ENCODE measurements around the gene COL5A1. TPM values are rescaled to one million over a fixed set of nuclear protein-coding genes. Genes with fewer than 3 reads are reported as not detected.

Gene COL5A1
- total RNA-seq, 5 donors from 2014 or later (not counting 1 experiment from before 2014, with no cell fraction given): 0.18 to 2.3 (median 1.7) TPM

DNA sequence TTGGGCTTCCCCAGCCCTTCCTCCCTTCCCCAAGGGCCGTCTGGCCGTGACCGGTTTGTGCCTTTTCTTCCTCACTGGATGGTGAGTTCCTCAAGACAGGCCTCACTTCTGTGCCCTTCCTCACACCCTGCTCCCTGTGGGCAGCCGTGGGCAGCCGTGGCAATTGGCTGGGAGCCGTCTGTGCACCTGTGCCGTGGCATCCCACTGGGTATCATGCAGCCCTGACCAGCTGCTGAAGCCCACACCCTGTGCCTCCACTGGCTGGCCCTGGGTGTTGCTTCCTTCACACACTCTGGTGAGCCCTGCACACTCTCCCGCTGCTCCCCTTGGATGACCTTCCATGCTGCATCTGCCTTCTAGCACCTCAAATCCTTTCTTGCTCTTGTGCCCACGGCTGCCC, 100.2 kb downstream of the COL5A1 start:
- Histone ChIP-seq H3K27ac (ENCODE audit: low read length) (no peak overlapping the region), H3K9me3 (no peaks in the 10 kb centered on the region), H3K27me3 (replicated peaks in 1 of 2; ENCODE audit: control insufficient read depth in 2 of 2, extremely low read depth in 1 of 2, insufficient read depth in 2 of 2, low read length in 1 of 2) (peaks cover 0 to 22% of the 10 kb centered on the region in 2 experiments), H3K36me3 (ENCODE audit: control insufficient read depth in 2 of 2, extremely low read depth in 1 of 2, insufficient read depth in 1 of 2, low read length in 1 of 2) (no peaks in the 10 kb centered on the region), H3K4me1 (ENCODE audit: control insufficient read depth in 1 of 2, extremely low read depth in 1 of 2, insufficient read depth in 2 of 2, low read length in 2 of 2) (no peaks in the 10 kb centered on the region), H3K4me3 (ENCODE audit: control insufficient read depth in 1 of 2, extremely low read depth in 1 of 2, low read length in 1 of 2) (no peak overlapping the region)
- no peaks in the 10 kb centered on the region for H3K36me3 Mint-ChIP-seq
- ATAC-seq (replicated peaks in 1 of 4) (no peak), DNase-seq (no peak)
- H3K9me3 Mint-ChIP-seq: no peaks in the 10 kb centered on the region
- peaks cover 0 to 6% of the 10 kb centered on the region in 2 donors for H3K27me3 Mint-ChIP-seq
- ChIA-PET CTCF (no interaction called here), POLR2A (no interaction called here)
- H3K4me3 Mint-ChIP-seq: no peak overlapping the region
- H3K27ac Mint-ChIP-seq: no peak overlapping the region
- no peaks in the 10 kb centered on the region for H3K4me1 Mint-ChIP-seq
- 74% methylated on average over 9 of the region's 9 CpGs for WGBS (ENCODE audit: insufficient coverage)

- no peak overlapping the region for H3K4me3 Mint-ChIP-seq
- ATAC-seq (replicated peaks in 1 of 4): no peak
These were observed 101.4 kb downstream of the COL5A1 start for GRCh38 chr9:134742822-134743535.

DNA sequence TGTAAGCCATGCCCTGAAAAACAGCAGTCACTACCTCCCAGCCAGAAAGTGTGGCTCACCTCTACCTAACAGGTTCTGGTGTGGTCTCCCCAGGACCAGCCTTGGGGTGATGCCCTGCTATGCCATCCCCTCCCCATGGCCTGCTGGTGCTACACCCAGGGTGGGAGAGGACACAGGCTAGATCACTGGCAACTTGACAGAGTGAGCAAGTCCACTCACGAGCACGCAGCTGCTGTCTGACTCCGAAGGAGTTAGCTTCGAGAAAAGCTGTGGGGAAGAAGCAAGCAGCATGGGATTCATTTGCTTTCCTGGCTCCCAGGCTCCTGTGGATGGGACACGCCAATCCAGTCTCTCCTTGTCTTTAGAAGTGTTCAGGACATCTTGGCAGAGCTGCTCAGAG, 102.2 kb downstream of the COL5A1 start:
- Mint-ChIP-seq H3K27me3 (peaks cover 0 to 6% of the 10 kb centered on the region in 2 donors), H3K27ac (no peak overlapping the region), H3K9me3 (peaks cover 0 to 8% (median 0%) of the 10 kb centered on the region in 3 donors), H3K4me1 (no peaks in the 10 kb centered on the region), H3K4me3 (no peak overlapping the region), H3K36me3 (no peaks in the 10 kb centered on the region)
- Histone ChIP-seq H3K9me3 (no peaks in the 10 kb centered on the region), H3K27ac (ENCODE audit: low read length) (no peak overlapping the region), H3K4me1 (ENCODE audit: control insufficient read depth in 1 of 2, extremely low read depth in 1 of 2, insufficient read depth in 2 of 2, low read length in 2 of 2) (no peaks in the 10 kb centered on the region), H3K36me3 (ENCODE audit: control insufficient read depth in 2 of 2, extremely low read depth in 1 of 2, insufficient read depth in 1 of 2, low read length in 1 of 2) (no peaks in the 10 kb centered on the region), H3K27me3 (replicated peaks in 1 of 2; ENCODE audit: control insufficient read depth in 2 of 2, extremely low read depth in 1 of 2, insufficient read depth in 2 of 2, low read length in 1 of 2) (peaks cover 0 to 11% of the 10 kb centered on the region in 2 experiments), H3K4me3 (ENCODE audit: control insufficient read depth in 1 of 2, extremely low read depth in 1 of 2, low read length in 1 of 2) (no peak overlapping the region)
- POLR2A ChIA-PET: no interaction called here
- CTCF ChIA-PET: no interaction called here
- DNase-seq (no peak), ATAC-seq (replicated peaks in 1 of 4) (no peak)
- 84% methylated on average over 5 of the region's 5 CpGs for WGBS (ENCODE audit: insufficient coverage)

More at GRCh38 chr9:134742822-134743535, 101.4 kb downstream of the COL5A1 start:
- Histone ChIP-seq H3K4me3 (ENCODE audit: control insufficient read depth in 1 of 2, extremely low read depth in 1 of 2, low read length in 1 of 2) (no peak overlapping the region), H3K36me3 (ENCODE audit: control insufficient read depth in 2 of 2, extremely low read depth in 1 of 2, insufficient read depth in 1 of 2, low read length in 1 of 2) (no peaks in the 10 kb centered on the region), H3K9me3 (no peaks in the 10 kb centered on the region), H3K27ac (ENCODE audit: low read length) (no peak overlapping the region), H3K4me1 (ENCODE audit: control insufficient read depth in 1 of 2, extremely low read depth in 1 of 2, insufficient read depth in 2 of 2, low read length in 2 of 2) (no peaks in the 10 kb centered on the region), H3K27me3 (replicated peaks in 1 of 2; ENCODE audit: control insufficient read depth in 2 of 2, extremely low read depth in 1 of 2, insufficient read depth in 2 of 2, low read length in 1 of 2) (peaks cover 0 to 16% of the 10 kb centered on the region in 2 experiments)
- POLR2A ChIA-PET: no interaction called here
- H3K4me1 Mint-ChIP-seq: no peaks in the 10 kb centered on the region
- CTCF ChIA-PET: no interaction called here
- peaks cover 0 to under 1% (median 0%) of the 10 kb centered on the region in 3 donors for H3K9me3 Mint-ChIP-seq
- no peaks in the 10 kb centered on the region for H3K36me3 Mint-ChIP-seq
- DNase-seq: no peak
- WGBS (ENCODE audit: insufficient coverage): 84% methylated on average over 14 of the region's 22 CpGs
- H3K27ac Mint-ChIP-seq: no peak overlapping the region
- H3K27me3 Mint-ChIP-seq: peaks cover 0 to 6% of the 10 kb centered on the region in 2 donors

GRCh38 chr9:134744385-134745295, 103.0 kb downstream of the COL5A1 start:
- Histone ChIP-seq H3K36me3 (ENCODE audit: control insufficient read depth in 2 of 2, extremely low read depth in 1 of 2, insufficient read depth in 1 of 2, low read length in 1 of 2) (no peaks in the 10 kb centered on the region), H3K27me3 (replicated peaks in 1 of 2; ENCODE audit: control insufficient read depth in 2 of 2, extremely low read depth in 1 of 2, insufficient read depth in 2 of 2, low read length in 1 of 2) (peaks cover 0 to 4% of the 10 kb centered on the region in 2 experiments), H3K27ac (ENCODE audit: low read length) (no peak overlapping the region), H3K4me1 (ENCODE audit: control insufficient read depth in 1 of 2, extremely low read depth in 1 of 2, insufficient read depth in 2 of 2, low read length in 2 of 2) (no peaks in the 10 kb centered on the region), H3K9me3 (no peaks in the 10 kb centered on the region), H3K4me3 (ENCODE audit: control insufficient read depth in 1 of 2, extremely low read depth in 1 of 2, low read length in 1 of 2) (no peak overlapping the region)
- WGBS (ENCODE audit: insufficient coverage): 96% methylated on average over 16 of the region's 16 CpGs
- peaks cover 0 to 8% (median 0%) of the 10 kb centered on the region in 3 donors for H3K9me3 Mint-ChIP-seq
- DNase-seq (no peak), ATAC-seq (replicated peaks in 1 of 4) (no peak)
- POLR2A ChIA-PET: no interaction called here
- no peaks in the 10 kb centered on the region for H3K27me3 Mint-ChIP-seq
- H3K27ac Mint-ChIP-seq: no peak overlapping the region
- CTCF ChIA-PET: no interaction called here
- H3K4me3 Mint-ChIP-seq: no peak overlapping the region
- no peaks in the 10 kb centered on the region for H3K36me3 Mint-ChIP-seq
- H3K4me1 Mint-ChIP-seq: no peaks in the 10 kb centered on the region

DNA sequence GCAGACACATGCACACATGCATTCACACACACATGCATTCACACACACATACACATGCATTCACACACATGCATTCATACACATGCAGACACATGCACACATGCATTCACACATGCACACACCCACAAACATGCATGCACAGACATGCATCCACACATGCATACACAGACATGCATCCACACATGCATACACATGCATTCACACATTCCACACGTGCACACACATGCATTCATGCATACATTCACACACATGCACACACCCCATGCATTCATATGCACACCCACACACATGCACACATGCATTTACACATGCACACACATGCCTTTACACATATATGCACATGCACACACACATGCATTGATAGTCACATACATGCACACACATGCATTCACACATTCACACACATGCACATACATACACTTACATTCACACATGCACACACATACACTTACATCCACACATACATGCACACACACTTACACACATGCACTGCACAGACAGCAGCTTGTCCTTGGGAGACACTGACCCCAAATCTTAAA, 106.4 kb downstream of the COL5A1 start:
- WGBS (ENCODE audit: insufficient coverage): 91% methylated on average over 1 of the region's 1 CpG
- H3K9me3 ChIP-seq: no peaks in the 10 kb centered on the region
- no peaks in the 10 kb centered on the region for H3K4me1 ChIP-seq (ENCODE audit: control insufficient read depth in 1 of 2, extremely low read depth in 1 of 2, insufficient read depth in 2 of 2, low read length in 2 of 2)
- Mint-ChIP-seq H3K36me3 (no peaks in the 10 kb centered on the region), H3K27me3 (no peaks in the 10 kb centered on the region), H3K4me3 (no peak overlapping the region), H3K27ac (no peak overlapping the region), H3K9me3 (peaks cover 0 to 8% (median 0%) of the 10 kb centered on the region in 3 donors), H3K4me1 (no peaks in the 10 kb centered on the region)
- ATAC-seq (replicated peaks in 1 of 4) (no peak), DNase-seq (no peak)
- H3K27ac ChIP-seq (ENCODE audit: low read length): no peak overlapping the region
- H3K27me3 ChIP-seq (replicated peaks in 1 of 2; ENCODE audit: control insufficient read depth in 2 of 2, extremely low read depth in 1 of 2, insufficient read depth in 2 of 2, low read length in 1 of 2): peaks cover 0 to 4% of the 10 kb centered on the region in 2 experiments
- H3K4me3 ChIP-seq (ENCODE audit: control insufficient read depth in 1 of 2, extremely low read depth in 1 of 2, low read length in 1 of 2): no peak overlapping the region
- no peaks in the 10 kb centered on the region for H3K36me3 ChIP-seq (ENCODE audit: control insufficient read depth in 2 of 2, extremely low read depth in 1 of 2, insufficient read depth in 1 of 2, low read length in 1 of 2)
- CTCF ChIA-PET: no interaction called here
- POLR2A ChIA-PET: no interaction called here

- 94% methylated on average over 8 of the region's 8 CpGs for WGBS (ENCODE audit: insufficient coverage)
- H3K27ac Mint-ChIP-seq: no peak overlapping the region
- ATAC-seq (replicated peaks in 1 of 4): no peak
These were observed 107.0 kb downstream of the COL5A1 start for GRCh38 chr9:134748591-134748990.

More at GRCh38 chr9:134748591-134748990, 107.0 kb downstream of the COL5A1 start:
- Mint-ChIP-seq H3K27me3 (no peaks in the 10 kb centered on the region), H3K4me1 (no peaks in the 10 kb centered on the region), H3K36me3 (no peaks in the 10 kb centered on the region), H3K4me3 (no peak overlapping the region), H3K9me3 (peaks cover 0 to 8% (median 0%) of the 10 kb centered on the region in 3 donors)
- H3K27ac ChIP-seq (ENCODE audit: low read length): no peak overlapping the region
- no peaks in the 10 kb centered on the region for H3K36me3 ChIP-seq (ENCODE audit: control insufficient read depth in 2 of 2, extremely low read depth in 1 of 2, insufficient read depth in 1 of 2, low read length in 1 of 2)
- DNase-seq: no peak
- no peaks in the 10 kb centered on the region for H3K4me1 ChIP-seq (ENCODE audit: control insufficient read depth in 1 of 2, extremely low read depth in 1 of 2, insufficient read depth in 2 of 2, low read length in 2 of 2)
- ChIA-PET POLR2A (no interaction called here), CTCF (no interaction called here)
- no peaks in the 10 kb centered on the region for H3K9me3 ChIP-seq
- no peak overlapping the region for H3K4me3 ChIP-seq (ENCODE audit: control insufficient read depth in 1 of 2, extremely low read depth in 1 of 2, low read length in 1 of 2)
- peaks cover 0 to 4% of the 10 kb centered on the region in 2 experiments for H3K27me3 ChIP-seq (replicated peaks in 1 of 2; ENCODE audit: control insufficient read depth in 2 of 2, extremely low read depth in 1 of 2, insufficient read depth in 2 of 2, low read length in 1 of 2)

All from T-cell (primary cell).